Right lobe of liver (tissue), 6 donors: Measurements from ENCODE around the gene BRAP. TPM values are rescaled to one million over a fixed set of nuclear protein-coding genes. Genes with fewer than 3 reads are reported as not detected.
A peak's percentile ranks its signal among the peaks of the same experiment; 100 is the strongest.

Source experiments
- ATAC-seq, 4 donors: fragments of 200-7000 bp; cut with Tn5 transposase; one replicate each; pipeline ENCODE4 v1.9.1; 2020; ENCODE audit warnings: mild to moderate bottlenecking in 4 of 4, moderate library complexity in 4 of 4
- DNase-seq, 3 donors: peaks; one replicate each; pipeline ENCODE4 v3.0.0-alpha.2; 2020
- H3K27ac ChIP-seq, 3 donors: fragments of 200-600 bp; one replicate each; pipeline ENCODE4 v1.8.0; 2022
- H3K27me3 ChIP-seq, 2 donors: fragments of 200-600 bp; one replicate each; pipeline ENCODE4 v1.8.0; 2022
- H3K36me3 ChIP-seq, 4 donors: fragments of 200-600 bp; sonication (generic) in 1 of 4; one replicate each; pipeline versions ENCODE4 v1.5.1 to v1.8.0; 2017 to 2022; ENCODE audit warnings: control low read depth in 1 of 4
- H3K4me1 ChIP-seq, 4 donors: fragments of 200-600 bp; sonication (generic) in 1 of 4; one replicate each; pipeline versions ENCODE4 v1.5.1 to v1.8.0; 2017 to 2022; ENCODE audit warnings: control low read depth in 1 of 4
- H3K4me3 ChIP-seq, 3 donors: fragments of 200-600 bp; one replicate each; pipeline ENCODE4 v1.8.0; 2022
- H3K9me3 ChIP-seq, 4 donors: fragments of 200-600 bp; sonication (generic) in 1 of 4; one replicate each; pipeline versions ENCODE4 v1.5.1 to v1.8.0; 2017 to 2022; ENCODE audit warnings: control low read depth in 1 of 4
- CTCF ChIP-seq, 4 donors: fragments of 200-600 bp in 3 of 4; fragments of 450-650 bp in 1 of 4; IDR thresholded peaks; one replicate each; pipeline versions ENCODE4 v1.5.1 to v1.8.0; 2016 to 2022; ENCODE audit warnings: antibody characterized with exemption in 4 of 4, mild to moderate bottlenecking in 2 of 4
- POLR2A ChIP-seq: fragments of 450-650 bp; IDR thresholded peaks from one replicate; pipeline ENCODE4 v1.6.1; 2017; ENCODE audit warnings: antibody characterized with exemption, mild to moderate bottlenecking
- WGBS: methylation state at CpG from one replicate; pipeline ENCODE4 v1.1.6; 2018; ENCODE audit warnings: low coverage, low lambda C conversion rate; ENCODE audit not compliant: insufficient coverage; ENCODE audit errors: missing lambda C conversion rate; 5-methylcytosine and 5-hydroxymethylcytosine counted together
- intact Hi-C, 2 donors: fragments of 100-400 bp; cut with DNase I; formaldehyde crosslinking; loops; one replicate each; pipeline versions ENCODE4 v1.11.2 to v1.14.1; 2022
- total RNA-seq, 6 experiments: library from RNA; depleted of rRNA in 2 of 6; stranded (reverse); fragments of >200 nt in 2 of 6; fragmentation: NEBNext Ultra II Directional in 3 of 6; extraction: Animal tissue kit (Norgen Biotek cat#: 25700) in 3 of 6; gene quantifications; one replicate each; pipeline versions ENCODE4 v1.1.0 to v1.2.4, GENCODE V29; 2016 to 2023
- donor health status: DM: no; HTN: yes; CAD: no.
- donor health status: DM: no; HTN: no; CAD: no.
- donor health status: DM: no; HTN: no; CAD: no.
- donor health status: DM: no; HTN: yes; CAD: no.
- donor health status: DM: no; HTN: yes; CAD: no.

Gene BRAP
- total RNA-seq, 6 experiments from 2014 or later, result 5.3 to 8.1 (median 7.5) TPM

GRCh38 chr12:111650912-111651311, 34.8 kb downstream of the BRAP start:
- H3K27me3 ChIP-seq, result no peaks in the 10 kb centered on the region
- intact Hi-C loops, result no loop called here
- no peaks in the 10 kb centered on the region for H3K9me3 ChIP-seq
- 94% methylated on average over 7 of the region's 7 CpGs for WGBS
- no peak for TF ChIP-seq CTCF (IDR thresholded peaks at IDR 0.05)
- no peak for TF ChIP-seq POLR2A
- DNase-seq (no peak), ATAC-seq (no peak)
- H3K4me3 ChIP-seq, result no peak overlapping the region
- H3K4me1 ChIP-seq, result no peaks in the 10 kb centered on the region
- peaks cover 0 to 57% (median 12%) of the 10 kb centered on the region in 4 donors for H3K36me3 ChIP-seq
- no peak overlapping the region for H3K27ac ChIP-seq

- WGBS, result 96% methylated on average over 5 of the region's 5 CpGs
- H3K4me3 ChIP-seq, result no peak overlapping the region
- H3K4me1 ChIP-seq, result peaks cover 0 to 6% (median 0%) of the 10 kb centered on the region in 4 donors
- H3K27ac ChIP-seq, result no peak overlapping the region
- TF ChIP-seq POLR2A (no peak), CTCF (IDR thresholded peaks at IDR 0.05) (no peak)
- ATAC-seq, result no peak
- DNase-seq, result no peak
- intact Hi-C loops, result no loop called here
- peaks cover 0 to 46% (median 17%) of the 10 kb centered on the region in 4 donors for H3K36me3 ChIP-seq
- H3K27me3 ChIP-seq, result no peaks in the 10 kb centered on the region
- no peaks in the 10 kb centered on the region for H3K9me3 ChIP-seq
Measured at GRCh38 chr12:111645433-111645832, 40.3 kb downstream of the BRAP start.

DNA sequence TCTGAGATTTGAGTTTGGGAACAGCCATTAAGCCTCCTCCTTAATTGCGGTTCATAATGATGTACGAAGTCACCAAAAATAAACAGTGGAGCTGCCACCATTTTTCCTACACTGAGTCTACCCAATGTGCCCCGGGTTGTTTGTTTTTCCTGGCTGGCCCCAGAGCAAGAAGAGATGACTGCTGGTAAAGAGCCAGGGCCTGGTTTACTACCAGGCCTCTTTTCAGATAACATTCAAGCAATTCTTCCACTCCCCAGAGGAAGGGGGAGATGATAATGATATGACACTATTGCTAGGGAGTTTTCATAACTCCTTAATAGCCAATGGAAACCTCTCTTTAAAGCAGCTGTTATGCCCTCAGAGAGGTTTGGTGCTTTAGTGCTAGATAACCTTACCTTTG, 42.3 kb downstream of the BRAP start:
- H3K4me1 ChIP-seq, result peaks cover 0 to 6% (median 0%) of the 10 kb centered on the region in 4 donors
- peak overlapping the region in 1 of 3 donors; percentile 17 for H3K4me3 ChIP-seq
- intact Hi-C loops, result no loop called here
- peaks cover 0 to 30% (median 10%) of the 10 kb centered on the region in 4 donors for H3K36me3 ChIP-seq
- TF ChIP-seq POLR2A, result no peak
- no peaks in the 10 kb centered on the region for H3K27me3 ChIP-seq
- 48% methylated on average over 2 of the region's 3 CpGs for WGBS
- H3K27ac ChIP-seq, result peak overlapping the region in 1 of 3 donors; percentile 59
- peak in 2 of 3 donors; percentile 58 to 78 for DNase-seq
- no peaks in the 10 kb centered on the region for H3K9me3 ChIP-seq
- ATAC-seq, result peak; percentile 80 to 93 (median 84)

DNA sequence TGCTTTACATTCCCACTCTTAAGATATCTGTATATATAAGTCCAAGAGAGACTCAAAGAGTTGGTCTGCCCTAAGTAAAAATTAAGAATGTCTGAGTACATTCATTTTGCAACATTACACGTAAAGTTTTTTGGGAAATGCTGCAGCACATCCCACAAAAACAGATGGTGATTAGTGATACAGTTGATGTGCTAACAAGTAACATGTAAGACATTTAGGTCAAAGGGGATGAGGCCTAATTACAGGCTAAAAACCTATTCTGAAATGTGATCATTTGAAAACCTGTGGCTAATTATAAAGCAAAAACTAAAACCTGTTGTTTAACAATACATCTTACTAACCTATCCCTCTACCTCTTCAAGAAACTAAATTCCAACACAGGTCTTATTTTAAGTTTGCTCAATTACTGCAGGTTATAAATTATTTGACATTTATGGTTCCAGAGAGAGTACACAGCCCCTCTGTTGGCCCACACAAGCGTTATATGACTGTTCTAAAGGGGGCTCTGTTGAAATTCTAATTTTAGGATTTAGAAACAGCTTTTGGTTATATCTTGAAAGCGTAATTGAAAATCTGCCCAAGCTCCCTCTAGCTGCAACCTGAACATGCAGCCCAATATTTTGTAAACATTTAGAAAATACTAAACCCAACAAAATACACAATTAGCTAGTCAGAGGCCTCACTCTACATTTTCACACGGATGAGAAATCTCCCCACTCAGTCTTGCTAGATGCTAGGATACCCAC, 42.9 kb downstream of the BRAP start:
- no peak for ATAC-seq
- no peak for TF ChIP-seq POLR2A
- peak in 1 of 4 donors; percentile 17 for TF ChIP-seq CTCF (IDR thresholded peaks at IDR 0.05)
- peak overlapping the region in 1 of 3 donors; percentile 59 for H3K27ac ChIP-seq
- intact Hi-C loops, result no loop called here
- H3K9me3 ChIP-seq, result no peaks in the 10 kb centered on the region
- H3K36me3 ChIP-seq, result peaks cover 0 to 30% (median 10%) of the 10 kb centered on the region in 4 donors
- DNase-seq, result no peak
- no peaks in the 10 kb centered on the region for H3K27me3 ChIP-seq
- peaks cover 0 to 6% (median 0%) of the 10 kb centered on the region in 4 donors for H3K4me1 ChIP-seq
- WGBS, result 84% methylated on average over 3 of the region's 4 CpGs
- H3K4me3 ChIP-seq, result peak overlapping the region in 1 of 3 donors; percentile 17

GRCh38 chr12:111640506-111640905, 45.2 kb downstream of the BRAP start:
- intact Hi-C loops, result no loop called here
- WGBS, result 84% methylated on average over 3 of the region's 5 CpGs

More at GRCh38 chr12:111640506-111640905, 45.2 kb downstream of the BRAP start:
- Histone ChIP-seq H3K4me1 (peaks cover 0 to 21% (median 0%) of the 10 kb centered on the region in 4 donors), H3K27ac (no peak overlapping the region), H3K36me3 (peaks cover 0 to 13% (median 6%) of the 10 kb centered on the region in 4 donors), H3K4me3 (no peak overlapping the region), H3K9me3 (no peaks in the 10 kb centered on the region), H3K27me3 (no peaks in the 10 kb centered on the region)
- no peak for ATAC-seq
- TF ChIP-seq CTCF (IDR thresholded peaks at IDR 0.05) (no peak), POLR2A (no peak)
- DNase-seq, result no peak
